ENCODE measurements around the gene RUBCN. TPM values are rescaled to one million over a fixed set of nuclear protein-coding genes. Genes with fewer than 3 reads are reported as not detected.

Gene RUBCN
- total RNA-seq, 1 experiment from 2014 or later = 37.9 TPM

DNA sequence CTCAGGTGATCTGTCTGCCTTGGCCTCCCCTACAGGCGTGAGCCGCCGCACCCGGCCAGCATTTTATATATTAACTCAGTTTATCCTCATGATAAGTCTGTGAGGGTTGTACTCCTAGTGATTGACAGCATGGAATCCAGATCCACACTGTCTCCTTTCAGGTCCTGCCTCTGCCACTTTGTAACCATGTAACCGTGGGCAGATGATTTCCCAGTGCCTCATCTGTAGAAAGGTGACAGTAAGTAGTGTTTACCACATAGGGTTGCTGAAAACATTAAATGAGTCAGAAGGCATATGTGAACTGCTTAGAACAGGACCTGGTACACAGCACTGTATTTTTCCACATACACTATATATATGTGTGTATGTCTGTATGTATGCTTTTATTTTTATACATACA lies 15.4 kb upstream of the RUBCN start:
- intact Hi-C loops (cut with micrococcal nuclease; ENCODE audit: unreplicated experiment) (no loop called here), in situ Hi-C loops (cut with HindIII; ENCODE audit: low pct_unique_long_range_greater_than_20kb, low sequenced_read_pairs) (no loop called here)
- DNase-seq (ENCODE audit: low read depth, low spot score) = no peak
- Histone ChIP-seq H3K4me3 (ENCODE audit: low read depth in 2 of 2, low read length in 2 of 2) (peak overlapping the region; percentile 67 to 86), H3K27ac (ENCODE audit: low read length) (peak overlapping the region; percentile 51), H3K9me3 (ENCODE audit: control insufficient read depth, insufficient read depth, low read depth, low read length) (no peaks in the 10 kb centered on the region), H3K27me3 (ENCODE audit: control insufficient read depth, insufficient read depth, low read length) (no peaks in the 10 kb centered on the region), H3K36me3 (ENCODE audit: control insufficient read depth, insufficient read depth, low read length) (0 out of 2 replicates have a peak, but pooled peaks cover 4% of the 10 kb centered on the region), H3K4me1 (ENCODE audit: control insufficient read depth, insufficient read depth, low read length) (peaks cover 23% of the 10 kb centered on the region)
- CTCF ChIA-PET = no interaction called here
- TF ChIP-seq, protein P1, sequence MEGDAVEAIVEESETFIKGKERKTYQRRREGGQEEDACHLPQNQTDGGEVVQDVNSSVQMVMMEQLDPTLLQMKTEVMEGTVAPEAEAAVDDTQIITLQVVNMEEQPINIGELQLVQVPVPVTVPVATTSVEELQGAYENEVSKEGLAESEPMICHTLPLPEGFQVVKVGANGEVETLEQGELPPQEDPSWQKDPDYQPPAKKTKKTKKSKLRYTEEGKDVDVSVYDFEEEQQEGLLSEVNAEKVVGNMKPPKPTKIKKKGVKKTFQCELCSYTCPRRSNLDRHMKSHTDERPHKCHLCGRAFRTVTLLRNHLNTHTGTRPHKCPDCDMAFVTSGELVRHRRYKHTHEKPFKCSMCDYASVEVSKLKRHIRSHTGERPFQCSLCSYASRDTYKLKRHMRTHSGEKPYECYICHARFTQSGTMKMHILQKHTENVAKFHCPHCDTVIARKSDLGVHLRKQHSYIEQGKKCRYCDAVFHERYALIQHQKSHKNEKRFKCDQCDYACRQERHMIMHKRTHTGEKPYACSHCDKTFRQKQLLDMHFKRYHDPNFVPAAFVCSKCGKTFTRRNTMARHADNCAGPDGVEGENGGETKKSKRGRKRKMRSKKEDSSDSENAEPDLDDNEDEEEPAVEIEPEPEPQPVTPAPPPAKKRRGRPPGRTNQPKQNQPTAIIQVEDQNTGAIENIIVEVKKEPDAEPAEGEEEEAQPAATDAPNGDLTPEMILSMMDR (IDR thresholded peaks at IDR 0.05) = no peak
- TF ChIP-seq, protein P2, sequence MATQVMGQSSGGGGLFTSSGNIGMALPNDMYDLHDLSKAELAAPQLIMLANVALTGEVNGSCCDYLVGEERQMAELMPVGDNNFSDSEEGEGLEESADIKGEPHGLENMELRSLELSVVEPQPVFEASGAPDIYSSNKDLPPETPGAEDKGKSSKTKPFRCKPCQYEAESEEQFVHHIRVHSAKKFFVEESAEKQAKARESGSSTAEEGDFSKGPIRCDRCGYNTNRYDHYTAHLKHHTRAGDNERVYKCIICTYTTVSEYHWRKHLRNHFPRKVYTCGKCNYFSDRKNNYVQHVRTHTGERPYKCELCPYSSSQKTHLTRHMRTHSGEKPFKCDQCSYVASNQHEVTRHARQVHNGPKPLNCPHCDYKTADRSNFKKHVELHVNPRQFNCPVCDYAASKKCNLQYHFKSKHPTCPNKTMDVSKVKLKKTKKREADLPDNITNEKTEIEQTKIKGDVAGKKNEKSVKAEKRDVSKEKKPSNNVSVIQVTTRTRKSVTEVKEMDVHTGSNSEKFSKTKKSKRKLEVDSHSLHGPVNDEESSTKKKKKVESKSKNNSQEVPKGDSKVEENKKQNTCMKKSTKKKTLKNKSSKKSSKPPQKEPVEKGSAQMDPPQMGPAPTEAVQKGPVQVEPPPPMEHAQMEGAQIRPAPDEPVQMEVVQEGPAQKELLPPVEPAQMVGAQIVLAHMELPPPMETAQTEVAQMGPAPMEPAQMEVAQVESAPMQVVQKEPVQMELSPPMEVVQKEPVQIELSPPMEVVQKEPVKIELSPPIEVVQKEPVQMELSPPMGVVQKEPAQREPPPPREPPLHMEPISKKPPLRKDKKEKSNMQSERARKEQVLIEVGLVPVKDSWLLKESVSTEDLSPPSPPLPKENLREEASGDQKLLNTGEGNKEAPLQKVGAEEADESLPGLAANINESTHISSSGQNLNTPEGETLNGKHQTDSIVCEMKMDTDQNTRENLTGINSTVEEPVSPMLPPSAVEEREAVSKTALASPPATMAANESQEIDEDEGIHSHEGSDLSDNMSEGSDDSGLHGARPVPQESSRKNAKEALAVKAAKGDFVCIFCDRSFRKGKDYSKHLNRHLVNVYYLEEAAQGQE (IDR thresholded peaks at IDR 0.05; ENCODE audit: insufficient read depth in 1 of 2, low read depth in 2 of 2, low read length in 1 of 2) = no peak
- TF ChIP-seq POLR2AphosphoS5 (IDR thresholded peaks at IDR 0.05; ENCODE audit: low read depth, low read length) (no peak), SIN3A (IDR thresholded peaks at IDR 0.05; ENCODE audit: borderline replicate concordance, insufficient read depth, low read depth, low read length) (no peak), TCF7L2 (IDR thresholded peaks at IDR 0.05; ENCODE audit: low read depth, low read length) (no peak)
- no TSS peak for BruUV-seq (replicated peaks)
- POLR2A ChIA-PET = no interaction called here
- ATAC-seq = no peak

DNA sequence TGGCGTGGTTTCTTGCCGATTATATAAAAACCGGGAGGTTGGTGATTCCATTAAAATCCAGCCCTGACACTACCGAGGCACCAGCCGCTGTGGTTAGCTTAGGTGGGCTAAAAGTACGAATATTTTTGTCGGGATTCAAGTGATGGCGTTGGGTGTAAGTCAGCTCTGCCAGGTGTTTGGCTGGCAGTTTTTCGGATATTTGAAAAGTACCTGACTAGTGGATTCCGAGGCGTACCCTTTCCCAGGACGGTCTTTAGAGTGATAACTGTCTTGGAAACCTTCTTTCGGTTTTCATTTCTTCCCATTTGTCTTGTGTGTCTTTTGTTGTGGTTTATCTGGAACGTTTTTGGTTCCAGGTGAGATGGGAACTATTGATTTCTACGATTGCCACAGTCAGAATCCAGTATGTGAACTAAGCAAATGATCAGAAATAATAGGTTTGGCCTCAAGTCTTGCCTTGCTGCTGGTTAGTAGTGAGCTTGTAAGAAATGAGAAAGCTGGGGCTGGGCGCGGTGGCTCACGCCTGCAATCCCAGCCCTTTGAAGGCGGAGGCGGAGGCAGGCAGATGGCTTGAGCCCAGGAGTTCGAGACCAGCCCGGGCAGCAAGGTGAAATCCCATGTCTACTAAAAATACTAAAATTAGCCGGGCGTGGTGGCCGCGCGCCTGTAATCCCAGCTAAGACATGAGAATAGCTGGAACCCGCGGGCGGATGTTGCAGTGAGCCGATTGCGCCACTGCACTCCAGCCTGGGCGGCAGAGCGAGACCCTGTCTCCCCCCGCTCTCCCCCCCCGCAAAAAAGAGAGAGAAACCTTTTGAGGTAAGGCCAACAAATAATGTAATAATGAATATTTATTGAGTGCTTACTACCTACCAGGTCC lies 14.4 kb upstream of the RUBCN start:
- Histone ChIP-seq H3K27me3 (ENCODE audit: control insufficient read depth, insufficient read depth, low read length) (no peaks in the 10 kb centered on the region), H3K36me3 (ENCODE audit: control insufficient read depth, insufficient read depth, low read length) (no peaks in the 10 kb centered on the region), H3K4me1 (ENCODE audit: control insufficient read depth, insufficient read depth, low read length) (peaks cover 23% of the 10 kb centered on the region), H3K9me3 (ENCODE audit: control insufficient read depth, insufficient read depth, low read depth, low read length) (no peaks in the 10 kb centered on the region), H3K4me3 (ENCODE audit: low read depth in 2 of 2, low read length in 2 of 2) (peak overlapping the region; percentile 67 to 86), H3K27ac (ENCODE audit: low read length) (peak overlapping the region; percentile 78)
- POLR2A ChIA-PET = interaction anchor here (0.6 kb wide), 1 partner anchor 40 kb away, joined by 3 read pairs; the partner anchor contains the start of gene LRCH3
- no peak for DNase-seq (ENCODE audit: low read depth, low spot score)
- intact Hi-C loops (cut with micrococcal nuclease; ENCODE audit: unreplicated experiment) = no loop called here
- in situ Hi-C loops (cut with HindIII; ENCODE audit: low pct_unique_long_range_greater_than_20kb, low sequenced_read_pairs) = no loop called here
- TF ChIP-seq, protein P1 (IDR thresholded peaks at IDR 0.05) = no peak
- TF ChIP-seq POLR2AphosphoS5 (IDR thresholded peaks at IDR 0.05; ENCODE audit: low read depth, low read length) = no peak
- TF ChIP-seq SIN3A (IDR thresholded peaks at IDR 0.05; ENCODE audit: borderline replicate concordance, insufficient read depth, low read depth, low read length) = no peak; the same call in 1 of the 2 replicates
- TF ChIP-seq, protein P2 (IDR thresholded peaks at IDR 0.05; ENCODE audit: insufficient read depth in 1 of 2, low read depth in 2 of 2, low read length in 1 of 2) = no peak
- TF ChIP-seq TCF7L2 (IDR thresholded peaks at IDR 0.05; ENCODE audit: low read depth, low read length) = no peak
- no peak for ATAC-seq
- no TSS peak for BruUV-seq (replicated peaks)
- CTCF ChIA-PET = interaction anchor here (0.6 kb wide), 1 partner anchor 106 kb away, joined by 7 read pairs; no protein-coding TSS in a partner anchor

All from Panc1 (cell line).